ENCODE measurements around the gene PCDH9.

DNA sequence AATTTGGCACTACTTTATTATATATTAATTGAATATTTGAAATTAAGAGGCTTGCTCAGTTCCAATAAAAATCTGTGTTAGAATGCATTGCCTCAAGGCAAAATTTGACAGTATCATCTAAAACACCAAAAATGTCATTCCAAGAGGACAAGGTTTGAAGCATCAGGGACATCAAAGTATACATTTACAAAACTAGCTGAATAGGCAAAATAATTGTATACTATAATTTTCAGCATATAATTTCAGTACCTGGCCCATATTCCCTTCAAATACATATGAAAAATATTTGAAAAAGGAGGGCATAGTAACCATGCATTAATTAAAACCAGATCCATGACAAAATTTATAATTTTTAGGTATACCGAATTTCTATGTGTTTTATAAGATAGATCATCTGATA is 963.8 kb downstream of the PCDH9 start:
- TF ChIP-seq, protein P1, sequence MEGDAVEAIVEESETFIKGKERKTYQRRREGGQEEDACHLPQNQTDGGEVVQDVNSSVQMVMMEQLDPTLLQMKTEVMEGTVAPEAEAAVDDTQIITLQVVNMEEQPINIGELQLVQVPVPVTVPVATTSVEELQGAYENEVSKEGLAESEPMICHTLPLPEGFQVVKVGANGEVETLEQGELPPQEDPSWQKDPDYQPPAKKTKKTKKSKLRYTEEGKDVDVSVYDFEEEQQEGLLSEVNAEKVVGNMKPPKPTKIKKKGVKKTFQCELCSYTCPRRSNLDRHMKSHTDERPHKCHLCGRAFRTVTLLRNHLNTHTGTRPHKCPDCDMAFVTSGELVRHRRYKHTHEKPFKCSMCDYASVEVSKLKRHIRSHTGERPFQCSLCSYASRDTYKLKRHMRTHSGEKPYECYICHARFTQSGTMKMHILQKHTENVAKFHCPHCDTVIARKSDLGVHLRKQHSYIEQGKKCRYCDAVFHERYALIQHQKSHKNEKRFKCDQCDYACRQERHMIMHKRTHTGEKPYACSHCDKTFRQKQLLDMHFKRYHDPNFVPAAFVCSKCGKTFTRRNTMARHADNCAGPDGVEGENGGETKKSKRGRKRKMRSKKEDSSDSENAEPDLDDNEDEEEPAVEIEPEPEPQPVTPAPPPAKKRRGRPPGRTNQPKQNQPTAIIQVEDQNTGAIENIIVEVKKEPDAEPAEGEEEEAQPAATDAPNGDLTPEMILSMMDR (conservative IDR thresholded peaks at IDR 0.05 in 1 of 2, IDR thresholded peaks at IDR 0.05 in 1 of 2; ENCODE audit: extremely low read depth in 1 of 2, insufficient read depth in 1 of 2, low read depth in 1 of 2, low read length in 2 of 2), result no peak
- no peak for TF ChIP-seq EZH2 (IDR thresholded peaks at IDR 0.05; ENCODE audit: borderline replicate concordance, low read length)

Data from mammary epithelial cell (primary cell).